ENCODE measurements around the gene AKR1E2. TPM values are rescaled to one million over a fixed set of nuclear protein-coding genes. Genes with fewer than 3 reads are reported as not detected.

AKR1E2 gene
- total RNA-seq, result 14.2 and 21.7 TPM in 2 replicates

DNA sequence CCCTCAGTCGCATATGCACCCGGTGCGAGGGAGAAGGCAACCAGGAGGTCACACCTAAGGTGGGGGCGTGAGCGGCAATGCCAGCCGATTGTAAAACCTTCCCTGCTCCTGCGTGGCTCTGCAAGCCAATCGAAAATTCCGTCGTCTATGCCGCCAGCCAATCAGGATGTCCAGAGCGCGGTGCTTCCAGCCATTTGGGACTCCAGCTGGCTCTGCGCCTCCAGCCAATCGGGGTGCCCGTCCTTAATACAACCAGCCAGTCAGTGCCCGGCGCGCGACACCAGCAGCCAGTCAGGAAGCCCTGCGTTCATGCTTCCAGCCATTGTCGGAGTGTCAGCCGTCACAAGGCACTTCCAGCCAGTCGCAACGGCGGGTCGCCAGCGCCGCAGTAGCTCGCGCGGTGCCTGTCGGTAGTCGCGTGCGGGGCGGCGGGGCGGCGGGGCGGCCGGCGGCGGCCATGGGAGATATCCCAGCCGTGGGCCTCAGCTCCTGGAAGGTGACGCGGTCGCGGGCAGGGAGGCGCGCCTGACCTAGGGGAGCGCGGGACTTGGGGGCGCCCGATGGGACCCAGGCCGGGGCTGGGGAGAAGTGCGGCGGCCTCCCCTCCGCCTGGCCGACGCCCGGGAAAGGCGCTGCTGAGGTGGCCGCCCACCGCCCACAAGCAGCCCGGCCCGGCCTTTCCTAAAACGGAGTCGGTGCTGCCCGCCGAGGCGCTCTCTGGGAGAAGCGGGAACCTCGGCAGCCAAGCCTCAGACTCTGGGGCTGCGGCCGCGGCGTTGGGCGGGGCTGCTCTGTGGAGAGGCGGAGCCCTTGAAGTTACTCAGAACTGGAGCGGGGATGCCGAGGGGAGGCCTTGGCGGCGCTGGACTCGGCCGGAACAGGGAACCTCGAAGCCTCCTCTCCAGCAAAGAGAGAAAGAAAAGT lies at the start of gene AKR1E2:
AKR1E2 (plus strand) TSS at position 340 of the 924 bp plus-strand sequence; CDS start at position 458, 118 bp downstream.

Other genes with a start within 250 kb of the AKR1E2 start
- gene AKR1C1, start 137.2 kb downstream of the AKR1E2 start, total RNA-seq, result 51.5 and 55.6 TPM in 2 replicates
- 65.3 and 146 TPM in 2 replicates for gene AKR1C2, start 177.7 kb downstream of the AKR1E2 start, total RNA-seq

Data from dermis lymphatic vessel endothelial cell (primary cell).